Activated T-cell treated with anti-CD3 and anti-CD28 coated beads for 24 hours (primary cell): ENCODE measurements around the gene POLE.

Experiments used
- DNase-seq: peaks from one replicate; pipeline ENCODE4 v3.0.0-alpha.2; 2020; ENCODE audit warnings: low read depth

Gene POLE

GRCh38 chr12:132653567-132654290, 33.4 kb downstream of the POLE start:
- DNase-seq, result no peak

DNA sequence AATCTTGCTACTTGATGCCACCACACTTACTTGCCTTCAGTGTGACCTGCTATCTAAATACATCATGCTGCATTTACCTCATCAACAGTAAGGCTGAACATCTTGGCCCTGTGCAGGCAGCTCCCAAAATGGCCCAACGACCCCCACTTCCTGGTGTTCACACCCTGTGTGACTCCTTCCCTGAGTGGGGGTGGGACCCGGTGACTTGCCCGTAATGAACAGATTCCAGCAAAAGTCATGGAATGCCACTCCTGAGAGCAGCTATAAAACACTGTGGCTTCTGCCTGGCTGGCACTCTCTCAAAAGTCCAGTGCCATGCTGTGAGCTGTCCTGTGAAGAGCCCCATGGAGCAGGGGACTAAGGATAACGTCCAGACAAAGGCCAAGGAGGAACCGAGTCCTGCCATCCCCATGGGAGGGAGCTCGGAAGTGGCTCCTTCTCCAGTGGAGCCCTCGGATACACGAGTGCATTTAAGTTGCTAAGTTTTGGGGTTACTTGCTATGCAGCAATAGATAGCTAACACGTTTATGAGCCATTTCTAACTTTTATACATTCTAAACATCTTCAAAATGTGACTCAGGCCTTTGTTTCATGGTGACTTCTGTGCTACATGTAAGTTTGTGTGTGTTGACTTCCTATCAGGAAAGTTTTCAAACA, 35.6 kb downstream of the POLE start:
- DNase-seq, result no peak

- no peak for DNase-seq
These were observed 37.8 kb downstream of the POLE start for GRCh38 chr12:132649226-132649945.

GRCh38 chr12:132648616-132649225, 38.4 kb downstream of the POLE start:
- no peak for DNase-seq

DNA sequence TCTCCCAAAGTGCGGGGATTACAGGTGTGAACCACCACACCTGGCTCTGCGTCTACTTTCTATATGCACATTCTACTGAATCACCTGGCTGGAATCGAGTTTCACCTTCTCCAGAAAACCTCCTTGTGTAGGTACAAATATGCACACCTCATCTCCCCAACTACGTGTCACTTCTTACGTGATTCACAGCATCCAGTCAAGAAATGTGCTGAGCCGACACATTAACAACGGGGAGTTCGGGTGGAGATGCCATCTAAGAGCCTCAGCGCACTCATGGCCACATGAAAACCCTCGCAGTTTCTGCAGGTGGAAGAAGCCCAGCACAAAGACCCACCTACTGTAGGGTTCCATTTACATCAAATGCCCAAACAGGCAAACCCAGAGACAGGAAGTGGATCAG, 39.3 kb downstream of the POLE start:
- no peak for DNase-seq

DNA sequence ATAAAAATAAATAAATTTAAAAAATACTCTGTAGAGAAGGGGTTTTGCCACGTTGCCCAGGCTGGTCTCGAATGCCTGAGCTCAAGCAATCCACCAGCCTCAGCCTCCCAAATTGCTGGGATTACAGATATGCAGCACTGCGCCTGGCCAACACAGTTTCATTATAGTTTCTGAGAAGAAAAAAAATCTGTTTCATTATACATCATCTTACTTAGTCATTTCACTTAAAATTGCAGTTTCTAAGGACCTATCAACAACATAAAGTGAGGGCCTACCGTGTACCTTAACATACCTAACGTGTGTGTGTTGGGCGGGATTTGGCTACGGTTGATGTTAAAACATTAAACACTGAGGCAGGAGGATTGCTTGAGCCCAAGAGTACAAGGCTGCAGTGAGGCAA, 40.3 kb downstream of the POLE start:
- DNase-seq, result no peak

- DNase-seq, result no peak
These were observed 44.0 kb downstream of the POLE start for GRCh38 chr12:132642846-132643835.

DNA sequence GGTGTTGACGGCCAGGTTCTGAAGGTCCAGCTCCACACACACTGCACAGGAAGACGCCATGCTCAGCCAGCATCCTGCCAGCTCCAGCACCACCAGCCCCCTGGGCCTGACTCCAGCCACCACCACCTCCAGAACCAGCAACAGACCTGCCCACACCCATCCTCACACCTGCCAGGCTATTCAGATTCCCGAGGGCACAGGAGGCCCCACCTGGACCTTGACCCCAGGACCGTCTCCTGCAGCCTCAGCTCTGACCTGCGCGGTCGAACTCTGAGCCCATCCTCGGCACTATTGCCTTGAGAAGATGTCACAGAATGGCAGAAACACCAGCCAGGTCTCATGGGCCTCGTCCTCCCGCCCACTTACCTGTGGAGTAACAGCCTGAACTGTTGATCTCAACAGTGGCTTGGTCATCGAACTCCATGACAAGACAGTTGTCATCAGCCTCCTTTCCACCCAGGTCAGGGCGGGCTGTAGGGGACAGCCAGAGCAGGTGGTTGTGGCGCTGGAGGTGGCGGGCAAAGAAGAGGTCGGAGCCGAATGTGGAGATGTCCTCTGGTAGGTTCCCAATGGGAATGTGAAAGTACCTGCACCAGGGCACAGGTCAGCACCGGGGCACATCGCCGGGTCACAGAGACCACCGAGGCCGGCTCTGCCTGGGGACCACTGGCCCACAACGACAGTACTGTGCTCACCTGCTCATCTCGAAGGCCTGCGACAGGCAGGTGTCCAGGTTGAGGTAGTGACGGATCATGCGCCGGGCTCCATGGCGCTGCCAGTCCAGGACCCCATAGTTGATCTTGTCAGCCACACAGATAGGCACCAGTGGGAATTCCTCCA, 45.1 kb downstream of the POLE start:
- no peak for DNase-seq

GRCh38 chr12:132640936-132641335, 46.2 kb downstream of the POLE start:
- no peak for DNase-seq

GRCh38 chr12:132639956-132640520, 47.1 kb downstream of the POLE start:
- DNase-seq, result no peak

- DNase-seq, result no peak
These were observed 48.4 kb downstream of the POLE start for GRCh38 chr12:132638541-132639408.

- no peak for DNase-seq
These were observed 49.3 kb downstream of the POLE start for GRCh38 chr12:132637811-132638210.

DNA sequence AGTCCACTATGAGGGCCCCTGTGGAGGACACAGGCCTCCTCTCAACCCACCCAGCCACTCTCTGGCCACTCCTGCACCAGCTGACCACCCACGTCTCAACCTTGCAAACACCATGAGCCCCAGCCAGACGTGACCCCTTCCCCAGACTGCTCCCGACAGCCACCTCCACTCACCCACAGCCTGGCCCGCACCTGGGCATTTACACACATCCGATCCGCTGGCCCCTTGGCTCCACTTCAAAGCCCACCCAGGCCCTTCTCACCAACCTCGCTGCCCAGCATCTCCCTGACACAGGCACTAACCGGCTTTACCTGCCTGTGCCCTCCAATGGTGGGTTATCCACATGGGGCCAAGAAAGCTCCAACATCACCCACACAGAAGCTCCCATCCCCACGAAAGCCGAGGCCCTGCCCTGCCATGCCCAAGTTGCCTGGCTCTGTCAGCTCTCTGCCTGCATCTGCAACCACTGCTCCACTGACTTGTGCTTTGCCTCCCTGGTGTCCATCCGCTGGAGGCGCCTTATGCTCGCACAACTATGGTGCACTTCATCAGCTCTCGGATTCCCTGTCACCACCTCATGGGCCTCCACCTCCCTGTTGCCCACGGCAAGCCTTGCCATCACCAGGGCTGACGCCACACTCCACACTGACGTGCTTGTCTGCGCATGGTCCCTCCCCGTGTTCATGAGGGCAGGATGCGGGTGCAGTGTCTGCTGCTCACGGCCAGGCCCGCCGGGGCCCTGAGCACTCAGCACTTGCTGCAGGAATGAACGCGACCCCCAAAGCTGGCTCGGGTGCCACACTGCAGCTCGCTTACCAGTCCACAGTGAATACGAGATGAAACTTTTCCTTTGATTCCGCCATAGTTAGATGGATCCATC, 51.8 kb downstream of the POLE start:
- DNase-seq, result no peak

GRCh38 chr12:132634411-132634990, 52.6 kb downstream of the POLE start:
- no peak for DNase-seq

GRCh38 chr12:132633901-132634300, 53.2 kb downstream of the POLE start:
- no peak for DNase-seq

DNA sequence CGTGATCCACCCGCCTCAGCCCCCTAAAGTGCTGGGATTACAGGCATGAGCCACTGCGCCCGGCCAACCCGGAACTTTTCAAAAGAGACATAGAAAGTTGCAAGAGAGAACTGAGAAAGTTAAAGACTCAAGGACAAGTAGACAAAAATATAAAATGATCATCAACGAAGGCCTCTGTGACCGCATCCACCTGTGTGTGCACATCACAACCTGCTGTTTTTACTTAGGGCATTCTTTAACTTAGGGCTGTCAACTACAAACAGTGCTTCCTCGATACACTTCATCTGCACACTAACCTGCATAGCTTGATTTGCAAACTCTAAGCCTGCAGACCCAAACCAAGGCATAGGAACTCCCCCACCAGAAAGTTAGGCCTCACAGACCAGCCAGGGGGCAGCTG, 53.7 kb downstream of the POLE start:
- no peak for DNase-seq

GRCh38 chr12:132632521-132633228, 54.5 kb downstream of the POLE start:
- no peak for DNase-seq
